GM23248 (cell line): ENCODE results near the gene ACER3.

Experiments used
- EZH2 ChIP-seq: fragments of 200-600 bp; sonication (generic); IDR thresholded peaks from 2 replicates; pipeline ENCODE4 v1.6.1; 2018; ENCODE audit warnings: antibody characterized with exemption, mild to moderate bottlenecking; ENCODE audit not compliant: insufficient read depth, poor library complexity, severe bottlenecking
- EZH2phosphoT487 ChIP-seq: fragments of 200-600 bp; sonication (generic); IDR thresholded peaks from 2 replicates; pipeline ENCODE4 v1.6.1; 2018; ENCODE audit warnings: antibody characterized with exemption, moderate library complexity, mild to moderate bottlenecking, low read depth; ENCODE audit not compliant: insufficient read depth

DNA sequence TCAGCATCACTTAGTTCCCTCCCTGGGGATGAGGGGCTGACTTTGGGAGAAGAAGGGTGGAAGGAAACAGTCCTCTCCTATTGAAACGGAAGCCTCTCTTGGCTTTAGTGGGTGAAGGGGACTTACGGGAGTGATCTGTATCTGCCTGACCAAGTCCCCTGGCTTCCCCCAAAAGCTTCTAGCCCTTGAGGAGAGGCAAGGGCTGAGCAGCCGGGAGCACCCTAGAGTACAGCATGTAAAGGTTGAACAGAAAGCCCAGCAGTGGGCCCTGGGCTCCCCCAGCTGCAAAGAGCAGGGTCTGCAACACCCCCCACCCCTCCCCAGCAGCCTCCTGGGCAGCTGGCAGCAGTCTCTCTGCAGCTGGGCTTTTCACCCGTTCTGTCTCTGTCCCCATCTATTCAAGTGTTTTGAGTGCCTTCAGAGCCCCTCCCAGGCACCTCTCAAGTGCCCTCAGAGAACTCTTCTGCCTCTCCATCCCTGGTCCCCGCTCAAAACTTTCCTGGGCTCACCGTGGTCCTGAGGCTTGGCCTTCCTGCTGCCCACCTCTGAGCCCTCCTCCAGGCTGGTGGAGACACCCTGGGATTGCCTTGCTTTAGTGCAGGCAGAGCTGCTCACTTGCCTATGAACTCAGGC, 208.7 kb downstream of the ACER3 start:
- TF ChIP-seq EZH2 (no peak), EZH2phosphoT487 (no peak)
